ENCODE data around the gene XBP1. TPM values are rescaled to one million over a fixed set of nuclear protein-coding genes. Genes with fewer than 3 reads are reported as not detected.

The XBP1 gene
- total RNA-seq, 3 donors from 2014 or later: 79.7 to 118 (median 105) TPM

DNA sequence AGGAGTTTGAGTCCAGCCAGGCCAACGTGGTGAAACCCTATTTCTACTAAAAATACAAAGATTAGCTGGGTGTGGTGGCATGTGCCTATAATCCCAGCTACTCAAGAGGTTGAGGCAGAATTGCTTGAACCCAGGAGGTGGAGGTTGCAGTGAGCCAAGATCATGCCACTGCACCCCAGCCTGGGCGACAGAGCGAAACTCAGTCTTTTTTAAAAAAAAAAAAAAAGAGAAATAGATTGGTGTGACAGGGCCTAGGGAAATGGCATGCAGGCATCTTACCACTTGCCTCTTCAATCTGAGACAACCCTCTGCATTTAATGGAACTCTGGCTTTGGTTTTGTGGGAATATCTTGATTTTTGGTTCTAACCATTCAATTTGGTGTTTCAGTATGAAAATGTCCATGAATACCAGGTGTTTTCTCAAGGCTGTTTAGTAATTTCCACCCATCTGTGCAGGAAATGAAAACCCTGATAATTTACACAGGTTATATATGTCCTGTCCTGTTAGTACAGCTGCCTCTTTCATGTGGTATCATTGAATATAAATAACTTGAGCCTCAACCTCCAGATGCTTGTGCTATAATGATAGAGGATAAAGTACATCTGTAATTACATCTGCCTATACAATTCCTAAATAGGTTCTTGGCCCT, 8.4 kb downstream of the XBP1 start:
- DNase-seq (no peak), ATAC-seq (no peak)
- H3K4me3 Mint-ChIP-seq: no peak overlapping the region
- H3K4me1 Mint-ChIP-seq (ENCODE audit: low read depth): peaks cover 57% of the 10 kb centered on the region
- peaks cover 43% of the 10 kb centered on the region for H3K36me3 Mint-ChIP-seq (ENCODE audit: insufficient read depth)
- H3K27me3 Mint-ChIP-seq (ENCODE audit: low read depth): no peaks in the 10 kb centered on the region
- H3K9me3 Mint-ChIP-seq: no peaks in the 10 kb centered on the region

GRCh38 chr22:28791124-28791523, 9.2 kb downstream of the XBP1 start:
- Mint-ChIP-seq H3K9me3 (no peaks in the 10 kb centered on the region), H3K4me3 (no peak overlapping the region), H3K27me3 (ENCODE audit: low read depth) (no peaks in the 10 kb centered on the region), H3K36me3 (ENCODE audit: insufficient read depth) (peaks cover 39% of the 10 kb centered on the region), H3K4me1 (ENCODE audit: low read depth) (peaks cover 48% of the 10 kb centered on the region)
- ATAC-seq: no peak
- no peak for DNase-seq

DNA sequence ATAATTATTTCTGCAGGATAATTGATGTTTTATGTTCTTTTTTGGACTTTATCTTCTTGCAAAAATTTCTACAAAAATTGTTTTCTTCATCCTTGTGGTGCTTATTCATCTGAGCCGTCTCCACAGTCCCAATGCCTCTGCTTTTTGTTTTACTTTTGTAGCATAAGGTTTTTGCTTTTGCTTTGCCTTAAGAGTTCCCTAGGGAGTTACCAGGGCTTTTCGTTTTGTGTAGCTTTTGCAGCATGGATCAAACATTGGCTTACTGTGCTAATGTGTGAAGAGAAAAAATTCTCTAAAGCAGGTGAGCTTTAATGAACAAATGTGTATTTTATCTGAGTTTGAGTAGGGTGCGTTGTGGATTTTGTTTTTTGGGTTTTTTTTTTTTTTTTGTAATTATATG, 11.8 kb downstream of the XBP1 start:
- Mint-ChIP-seq H3K27me3 (ENCODE audit: low read depth) (no peaks in the 10 kb centered on the region), H3K9me3 (no peaks in the 10 kb centered on the region), H3K4me3 (no peak overlapping the region), H3K36me3 (ENCODE audit: insufficient read depth) (peaks cover 30% of the 10 kb centered on the region), H3K4me1 (ENCODE audit: low read depth) (peaks cover 27% of the 10 kb centered on the region)
- DNase-seq (no peak), ATAC-seq (no peak)

DNA sequence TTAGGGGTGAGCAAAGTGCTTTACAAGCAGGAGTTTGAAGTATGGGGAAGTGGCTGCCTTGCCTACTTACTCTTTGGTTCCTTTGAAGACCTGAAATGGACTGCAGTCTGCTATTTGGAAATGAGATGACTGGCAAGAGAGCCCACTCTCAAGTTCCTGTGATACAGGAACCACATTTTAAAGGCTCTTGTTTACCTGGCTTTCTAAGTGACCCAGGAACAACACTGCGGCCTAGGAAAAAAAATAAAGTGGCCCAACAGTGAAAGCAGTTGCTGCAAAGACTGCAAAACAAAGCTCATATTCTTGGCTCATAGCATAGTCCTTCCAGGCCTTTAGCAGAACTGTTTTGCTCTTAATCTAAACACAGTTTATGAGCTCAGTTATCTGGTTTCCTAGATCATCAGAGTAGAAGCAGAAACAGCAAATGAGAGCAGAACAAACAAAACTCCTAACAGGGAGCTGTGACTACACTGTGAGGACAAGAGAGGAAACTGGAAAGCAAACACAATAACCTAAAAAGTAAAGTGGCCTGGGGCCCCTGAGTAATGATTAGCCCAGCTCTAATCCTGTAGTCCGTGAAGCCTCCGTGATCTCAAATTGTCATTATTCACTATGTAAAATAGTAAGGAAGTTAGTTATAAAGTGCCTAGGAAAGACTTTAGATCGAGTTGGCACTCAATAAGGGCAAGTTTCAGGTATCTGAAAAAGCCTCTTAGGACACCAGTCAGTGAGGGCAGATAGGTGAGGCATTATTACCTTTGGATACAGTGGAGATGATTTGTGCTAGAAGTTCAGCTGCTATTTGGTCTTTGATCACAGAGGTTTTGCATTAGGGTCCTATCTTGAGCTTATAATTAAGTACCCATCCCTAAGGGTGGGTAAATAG, 16.3 kb downstream of the XBP1 start:
- Mint-ChIP-seq H3K9me3 (no peaks in the 10 kb centered on the region), H3K27me3 (ENCODE audit: low read depth) (no peaks in the 10 kb centered on the region), H3K4me1 (ENCODE audit: low read depth) (peaks cover 10% of the 10 kb centered on the region), H3K4me3 (no peak overlapping the region), H3K36me3 (ENCODE audit: insufficient read depth) (peaks cover 28% of the 10 kb centered on the region)
- no peak for DNase-seq
- ATAC-seq: no peak

DNA sequence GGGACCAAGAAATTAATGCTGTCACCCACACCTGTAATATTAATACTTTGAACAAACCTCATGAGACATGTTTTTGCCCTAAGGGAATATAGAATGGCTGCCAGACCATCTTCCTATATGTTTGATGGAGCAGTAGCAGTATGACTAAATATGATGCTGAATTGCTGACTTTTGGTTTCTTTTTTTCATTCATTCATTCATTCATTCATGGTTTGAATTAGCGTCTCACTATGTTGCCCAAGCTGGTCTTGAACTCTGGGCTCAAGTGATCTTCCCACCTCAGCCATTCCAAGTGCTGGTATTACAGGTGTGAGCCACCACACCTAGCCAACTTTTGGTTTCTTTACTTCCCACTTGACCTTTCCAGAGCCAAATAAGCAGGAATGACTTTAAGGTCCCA, 20.1 kb downstream of the XBP1 start:
- ATAC-seq (no peak), DNase-seq (no peak)
- Mint-ChIP-seq H3K4me1 (ENCODE audit: low read depth) (peaks cover 21% of the 10 kb centered on the region), H3K4me3 (no peak overlapping the region), H3K36me3 (ENCODE audit: insufficient read depth) (peaks cover 25% of the 10 kb centered on the region), H3K9me3 (no peaks in the 10 kb centered on the region), H3K27me3 (ENCODE audit: low read depth) (no peaks in the 10 kb centered on the region)

DNA sequence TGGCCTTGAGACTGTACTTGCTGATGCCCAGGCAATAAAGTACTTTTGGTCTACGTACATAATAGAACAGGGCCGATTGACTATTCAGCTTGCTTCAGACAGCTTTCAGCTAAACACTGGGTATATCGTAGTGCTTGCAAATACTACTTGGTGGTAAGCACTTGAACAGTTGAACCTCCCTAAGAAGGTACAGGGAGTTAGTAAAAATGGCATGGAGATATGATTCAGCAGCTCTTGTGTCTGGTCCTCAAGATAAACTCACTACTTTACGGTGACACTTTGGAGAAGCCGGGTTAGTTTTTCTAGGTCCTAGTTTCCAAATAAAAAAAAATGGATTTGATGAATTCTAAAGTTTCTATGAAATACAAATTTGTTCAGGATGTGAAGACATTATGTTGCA, 20.5 kb downstream of the XBP1 start:
- peaks cover 24% of the 10 kb centered on the region for H3K36me3 Mint-ChIP-seq (ENCODE audit: insufficient read depth)
- H3K27me3 Mint-ChIP-seq (ENCODE audit: low read depth): no peaks in the 10 kb centered on the region
- H3K9me3 Mint-ChIP-seq: no peaks in the 10 kb centered on the region
- no peak for DNase-seq
- peaks cover 23% of the 10 kb centered on the region for H3K4me1 Mint-ChIP-seq (ENCODE audit: low read depth)
- H3K4me3 Mint-ChIP-seq: no peak overlapping the region
- ATAC-seq: no peak

- Mint-ChIP-seq H3K27me3 (ENCODE audit: low read depth) (no peaks in the 10 kb centered on the region), H3K9me3 (no peaks in the 10 kb centered on the region), H3K36me3 (ENCODE audit: insufficient read depth) (peaks cover 16% of the 10 kb centered on the region), H3K4me3 (peak overlapping the region; percentile 97), H3K4me1 (ENCODE audit: low read depth) (peaks cover 27% of the 10 kb centered on the region)
- DNase-seq (no peak), ATAC-seq (no peak)
Observed at GRCh38 chr22:28774378-28774777, 26.0 kb downstream of the XBP1 start.

- Mint-ChIP-seq H3K27me3 (ENCODE audit: low read depth) (no peaks in the 10 kb centered on the region), H3K9me3 (no peaks in the 10 kb centered on the region), H3K36me3 (ENCODE audit: insufficient read depth) (peaks cover 16% of the 10 kb centered on the region), H3K4me3 (peak overlapping the region; percentile 97), H3K4me1 (ENCODE audit: low read depth) (peaks cover 25% of the 10 kb centered on the region)
- peak; percentile 64 to 65 for ATAC-seq
- no peak for DNase-seq
Observed at GRCh38 chr22:28773461-28773867, 26.9 kb downstream of the XBP1 start.

- no peaks in the 10 kb centered on the region for H3K27me3 Mint-ChIP-seq (ENCODE audit: low read depth)
- peak; percentile 88 to 92 for ATAC-seq
- peaks cover 23% of the 10 kb centered on the region for H3K4me1 Mint-ChIP-seq (ENCODE audit: low read depth)
- no peaks in the 10 kb centered on the region for H3K9me3 Mint-ChIP-seq
- peaks cover 15% of the 10 kb centered on the region for H3K36me3 Mint-ChIP-seq (ENCODE audit: insufficient read depth)
- peak; percentile 88 for DNase-seq
- H3K4me3 Mint-ChIP-seq: peak within 1 kb of the TSS; percentile 97
Observed at GRCh38 chr22:28772633-28773460, 27.5 kb downstream of the XBP1 start, which contains the start of gene CCDC117. Gene CCDC117, plus strand, starts transcription at chr22:28772695. Its CDS starts 155 bp downstream, at chr22:28772850.

DNA sequence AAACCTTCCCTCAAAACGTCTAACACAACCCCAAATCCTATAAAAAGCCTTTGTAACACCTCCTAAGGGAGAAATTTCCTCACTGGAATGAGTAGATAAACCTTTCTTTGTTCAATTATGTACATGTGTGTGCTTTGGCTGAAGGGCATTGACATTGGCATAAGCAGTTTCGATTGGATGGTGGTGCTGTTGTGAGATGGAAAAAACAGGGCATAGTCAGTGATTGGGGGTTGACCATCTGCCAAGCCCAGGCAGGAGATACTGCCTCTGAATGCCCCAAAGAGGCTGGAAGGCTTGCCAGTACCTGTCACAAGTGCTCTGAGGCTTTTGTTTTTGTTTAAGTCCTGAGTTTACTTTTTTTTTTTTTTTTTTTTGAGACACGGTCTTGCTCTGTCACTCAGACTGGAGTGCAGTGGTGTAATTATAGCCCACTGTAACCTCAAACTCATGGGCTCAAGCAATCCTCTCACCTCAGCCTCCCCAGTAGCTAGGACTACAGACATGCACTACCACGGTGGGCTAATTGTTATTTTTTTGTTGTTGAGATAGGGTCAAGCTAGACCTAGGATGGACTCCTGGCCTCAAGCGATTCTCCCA, 29.1 kb downstream of the XBP1 start:
- DNase-seq (no peak), ATAC-seq (no peak)
- no peaks in the 10 kb centered on the region for H3K27me3 Mint-ChIP-seq (ENCODE audit: low read depth)
- peaks cover 23% of the 10 kb centered on the region for H3K4me1 Mint-ChIP-seq (ENCODE audit: low read depth)
- H3K4me3 Mint-ChIP-seq: no peak overlapping the region
- H3K9me3 Mint-ChIP-seq: no peaks in the 10 kb centered on the region
- peaks cover 13% of the 10 kb centered on the region for H3K36me3 Mint-ChIP-seq (ENCODE audit: insufficient read depth)

GRCh38 chr22:28769394-28770085, 30.8 kb downstream of the XBP1 start:
- Mint-ChIP-seq H3K4me1 (ENCODE audit: low read depth) (peaks cover 12% of the 10 kb centered on the region), H3K27me3 (ENCODE audit: low read depth) (no peaks in the 10 kb centered on the region), H3K4me3 (no peak overlapping the region), H3K9me3 (no peaks in the 10 kb centered on the region), H3K36me3 (ENCODE audit: insufficient read depth) (peaks cover 8% of the 10 kb centered on the region)
- DNase-seq (no peak), ATAC-seq (no peak)

DNA sequence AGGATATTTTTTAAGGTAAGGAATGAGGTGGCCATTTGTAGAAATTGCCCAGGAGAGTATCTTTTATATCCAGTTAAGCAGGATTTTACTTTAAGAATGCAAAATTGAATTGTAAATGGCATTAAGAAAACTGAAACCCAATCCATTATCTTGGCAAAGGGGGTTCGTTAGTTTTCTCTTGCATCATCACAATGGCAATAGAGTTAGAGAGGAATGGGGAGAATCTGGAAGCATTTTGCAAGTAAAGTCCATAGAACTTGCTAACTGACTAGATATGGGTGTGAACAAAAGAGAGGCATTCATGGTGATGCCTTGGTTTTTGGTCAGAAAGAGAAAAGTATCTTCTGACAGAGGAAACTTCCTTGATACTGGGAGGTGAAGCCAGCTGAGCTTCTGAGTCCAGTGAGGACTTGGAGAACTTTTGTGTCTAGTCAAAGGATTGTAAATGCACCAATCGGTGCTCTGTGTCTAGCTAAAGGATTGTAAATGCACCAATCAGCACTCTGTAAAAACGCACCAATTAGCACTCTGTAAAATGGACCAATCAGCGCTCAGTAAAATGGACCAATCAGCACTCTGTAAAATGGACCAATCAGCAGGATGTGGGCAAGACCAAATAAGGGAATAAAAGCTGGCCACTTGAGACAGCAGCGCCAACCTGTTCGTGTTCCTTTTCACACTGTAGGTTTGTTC, 31.5 kb downstream of the XBP1 start:
- Mint-ChIP-seq H3K9me3 (no peaks in the 10 kb centered on the region), H3K4me1 (ENCODE audit: low read depth) (peaks cover 9% of the 10 kb centered on the region), H3K36me3 (ENCODE audit: insufficient read depth) (peaks cover 5% of the 10 kb centered on the region), H3K4me3 (no peak overlapping the region), H3K27me3 (ENCODE audit: low read depth) (no peaks in the 10 kb centered on the region)
- ATAC-seq: no peak
- no peak for DNase-seq

DNA sequence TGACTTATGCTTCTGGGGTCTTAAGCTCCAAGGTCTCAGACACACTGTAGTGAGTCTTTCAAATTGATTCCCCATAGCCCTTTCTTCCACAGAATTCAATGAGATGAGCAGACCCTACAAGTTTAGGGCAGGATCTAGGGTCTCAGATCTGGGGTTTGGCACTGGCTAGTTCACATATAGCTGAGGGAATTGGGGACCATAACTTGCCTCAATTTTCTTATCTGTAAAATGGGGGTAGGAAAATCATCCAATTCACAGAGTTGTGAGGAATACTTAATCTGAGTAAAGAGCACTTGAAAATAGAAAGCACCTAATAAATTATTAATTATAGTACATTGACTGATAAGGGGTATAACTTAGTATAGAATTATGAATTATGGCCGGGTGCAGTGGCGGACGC, 33.7 kb downstream of the XBP1 start:
- Mint-ChIP-seq H3K27me3 (ENCODE audit: low read depth) (no peaks in the 10 kb centered on the region), H3K4me1 (ENCODE audit: low read depth) (no peaks in the 10 kb centered on the region), H3K36me3 (ENCODE audit: insufficient read depth) (no peaks in the 10 kb centered on the region), H3K9me3 (no peaks in the 10 kb centered on the region), H3K4me3 (no peak overlapping the region)
- DNase-seq (no peak), ATAC-seq (no peak)
